ENCODE data around the gene SSBP3.
"Not testable (repeated sequence)": the region's sequence is repeated elsewhere in the genome, so short reads cannot be mapped to it uniquely, and the experiment has no call there.

SSBP3 gene

GRCh38 chr1:54391450-54392209, 14.6 kb downstream of the SSBP3 start:
- no peak for DNase-seq (ENCODE audit: low read depth)

- no peak for DNase-seq (ENCODE audit: low read depth)
Observed at GRCh38 chr1:54390655-54391054, 15.5 kb downstream of the SSBP3 start.

DNA sequence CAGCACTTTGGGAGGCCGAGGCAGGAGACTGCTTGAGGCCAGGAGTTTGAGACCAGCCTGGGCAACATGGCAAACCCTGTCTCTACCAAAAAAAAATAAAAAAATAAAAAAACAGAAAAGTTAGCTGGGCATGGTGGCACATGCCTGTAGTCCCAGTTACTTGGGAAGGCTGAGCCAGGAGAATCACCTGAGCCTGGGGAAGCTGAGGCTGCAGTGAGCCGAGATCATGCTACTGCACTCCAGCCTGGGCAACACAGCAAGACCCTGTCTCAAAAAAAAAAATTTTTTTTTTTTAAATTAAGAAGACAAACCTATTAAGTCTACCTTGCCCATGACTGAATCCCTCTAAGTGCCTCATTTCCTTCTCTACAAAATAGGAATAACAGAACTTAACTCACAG, 16.6 kb downstream of the SSBP3 start:
- not testable (repeated sequence) for DNase-seq (ENCODE audit: low read depth)

- DNase-seq (ENCODE audit: low read depth) = no peak
Observed at GRCh38 chr1:54387419-54387818, 18.8 kb downstream of the SSBP3 start.

DNA sequence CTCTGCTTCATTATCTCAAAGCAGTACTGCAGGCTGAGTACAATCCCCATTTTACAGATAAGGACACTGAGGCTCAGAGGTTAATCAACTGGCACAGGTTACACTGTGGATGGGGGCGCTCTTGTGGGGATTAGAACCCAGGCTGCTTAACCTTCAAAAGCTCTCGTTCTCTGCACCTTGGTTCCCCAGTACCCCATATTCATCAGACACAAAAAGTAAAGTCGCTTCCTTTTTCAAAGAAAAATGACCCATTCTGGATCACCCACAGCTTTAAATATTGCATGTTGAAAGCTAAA, 20.5 kb downstream of the SSBP3 start:
- no peak for DNase-seq (ENCODE audit: low read depth)

DNA sequence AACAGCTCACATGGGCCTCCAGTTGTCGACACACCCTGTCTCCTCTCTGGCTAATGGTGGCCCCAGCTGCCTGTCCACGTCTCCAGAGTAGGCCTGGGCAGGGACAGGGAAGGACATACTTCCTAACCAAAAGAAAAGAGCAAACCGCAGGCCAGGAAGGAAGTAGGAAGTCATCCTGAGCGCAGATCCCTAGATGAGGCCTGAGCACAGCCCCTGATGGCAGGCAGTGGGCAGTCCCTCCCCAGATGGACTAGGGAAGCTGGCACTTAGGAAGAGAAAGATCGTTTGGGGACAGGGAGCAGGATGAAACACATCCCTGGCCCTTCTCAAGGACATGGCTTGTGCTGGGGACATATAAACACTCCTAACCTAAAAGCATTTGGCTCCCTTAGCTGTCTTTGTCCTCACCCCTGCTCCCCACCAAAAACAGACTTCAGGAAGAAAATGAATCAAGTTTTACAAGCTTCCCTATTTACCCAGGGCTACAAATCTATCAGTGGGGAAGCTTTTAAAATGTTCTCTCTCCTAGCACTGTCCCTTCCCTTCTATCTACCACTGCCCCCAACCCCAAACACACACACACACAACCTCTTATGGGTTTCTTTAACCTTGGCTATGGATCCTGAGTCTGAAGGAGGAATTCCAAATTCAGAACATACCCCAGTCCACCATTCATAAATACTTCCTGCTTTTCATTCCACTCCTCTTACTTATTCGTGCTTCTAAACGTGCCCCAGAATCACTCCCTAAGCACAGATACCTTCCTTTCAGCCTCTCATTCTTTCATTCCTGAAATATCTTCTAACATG, 21.1 kb downstream of the SSBP3 start:
- DNase-seq (ENCODE audit: low read depth) = no peak

- no peak for DNase-seq (ENCODE audit: low read depth)
Observed at GRCh38 chr1:54384471-54384870, 21.7 kb downstream of the SSBP3 start.

- no peak for DNase-seq (ENCODE audit: low read depth)
Observed at GRCh38 chr1:54381524-54381923, 24.7 kb downstream of the SSBP3 start.

DNA sequence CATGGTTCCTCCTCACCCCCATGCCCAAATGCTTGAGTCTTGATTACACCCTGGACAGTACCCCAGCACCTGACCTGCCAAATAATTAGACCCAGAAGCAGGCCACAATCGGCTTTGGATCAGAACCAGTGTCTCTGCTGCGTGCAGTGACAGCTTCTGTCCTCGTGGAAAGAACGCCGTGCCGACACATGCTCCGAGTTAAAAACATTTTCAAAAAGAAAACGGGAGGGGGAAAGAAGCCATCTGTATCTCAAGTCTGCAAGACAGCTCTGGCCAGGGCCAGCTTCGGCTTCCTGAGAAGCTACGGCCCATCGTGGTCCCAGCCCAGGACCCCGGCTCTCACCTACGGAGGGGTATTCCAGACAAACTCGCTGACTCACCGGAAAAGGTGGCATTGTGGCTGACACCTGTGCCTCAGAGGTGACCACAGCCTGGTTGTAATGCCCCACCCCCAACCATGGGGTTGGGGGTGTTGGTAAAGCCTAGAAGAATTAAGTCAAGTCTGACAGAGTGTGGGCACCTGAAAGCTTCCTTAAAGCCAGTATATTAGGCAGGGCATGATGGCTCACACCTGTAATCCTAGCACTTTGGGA, 25.8 kb downstream of the SSBP3 start:
- no peak for DNase-seq (ENCODE audit: low read depth)

DNA sequence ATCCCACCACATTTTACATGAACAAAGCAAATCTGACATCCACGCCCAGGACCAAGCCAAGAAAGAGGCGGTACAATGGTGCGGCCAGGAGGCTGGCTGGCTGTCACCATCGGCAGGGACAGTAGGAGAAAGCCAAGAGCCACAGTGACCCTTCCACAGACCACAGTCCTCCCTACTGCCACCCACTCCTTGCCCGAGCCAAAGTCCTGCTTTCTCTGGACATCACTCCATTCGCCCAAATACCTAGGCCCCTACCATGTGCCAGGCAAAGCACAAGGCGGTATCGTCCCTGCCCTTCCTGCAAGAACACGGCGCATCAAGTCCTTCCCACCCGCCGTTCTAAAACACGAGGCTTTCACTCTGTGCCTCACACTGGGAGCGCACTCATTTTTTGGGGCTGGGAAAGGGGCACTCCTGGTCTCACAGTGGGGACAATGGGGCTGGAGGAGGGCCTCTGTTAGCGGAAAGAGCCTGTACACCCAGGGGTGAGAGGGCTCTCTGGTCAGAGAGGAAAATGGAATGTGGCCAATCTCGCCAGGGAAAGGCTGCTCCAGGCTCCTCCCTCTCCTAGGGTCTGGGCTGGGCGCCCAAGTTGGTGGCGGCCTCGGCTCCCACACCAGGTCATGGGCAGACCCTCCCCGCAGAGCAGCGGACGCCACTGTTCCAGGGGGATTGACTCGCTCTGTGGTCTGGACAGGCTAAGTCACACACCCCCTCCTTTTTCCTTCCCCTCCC, 26.5 kb downstream of the SSBP3 start:
- DNase-seq (ENCODE audit: low read depth) = no peak

DNA sequence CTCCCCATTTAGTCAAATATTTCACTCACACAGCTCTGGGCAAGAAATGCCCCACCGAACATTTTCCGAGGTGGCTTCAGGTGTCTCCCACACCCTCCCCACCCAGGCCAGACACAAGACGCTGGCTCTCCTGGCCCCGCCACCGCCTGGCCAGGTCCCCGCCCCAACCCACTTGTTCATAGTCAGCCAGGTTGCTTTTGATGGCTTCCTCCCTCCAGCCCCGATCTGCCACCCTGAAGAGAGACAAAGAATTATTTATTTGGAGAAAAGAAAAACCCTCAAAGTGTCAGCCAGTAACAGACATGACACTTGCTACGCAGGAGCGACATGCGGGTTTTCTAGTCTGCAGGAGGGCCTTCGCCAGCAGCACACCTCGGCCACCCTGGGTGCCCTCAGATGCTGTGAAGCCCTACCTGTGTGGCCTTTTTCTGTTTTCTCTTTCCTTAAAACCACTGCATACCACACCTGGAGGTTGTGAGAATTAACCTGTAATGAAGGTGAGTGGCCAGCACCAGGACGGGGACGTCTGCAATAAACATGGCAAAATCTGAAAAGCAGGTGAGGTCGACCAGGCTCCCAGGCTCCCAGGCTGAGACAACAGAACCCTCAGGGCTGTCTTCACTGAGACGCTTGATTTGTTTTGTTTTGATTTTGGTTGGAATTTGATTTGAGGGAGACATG, 27.2 kb downstream of the SSBP3 start:
- no peak for DNase-seq (ENCODE audit: low read depth)

GRCh38 chr1:54378157-54378873, 27.9 kb downstream of the SSBP3 start:
- DNase-seq (ENCODE audit: low read depth) = no peak

DNA sequence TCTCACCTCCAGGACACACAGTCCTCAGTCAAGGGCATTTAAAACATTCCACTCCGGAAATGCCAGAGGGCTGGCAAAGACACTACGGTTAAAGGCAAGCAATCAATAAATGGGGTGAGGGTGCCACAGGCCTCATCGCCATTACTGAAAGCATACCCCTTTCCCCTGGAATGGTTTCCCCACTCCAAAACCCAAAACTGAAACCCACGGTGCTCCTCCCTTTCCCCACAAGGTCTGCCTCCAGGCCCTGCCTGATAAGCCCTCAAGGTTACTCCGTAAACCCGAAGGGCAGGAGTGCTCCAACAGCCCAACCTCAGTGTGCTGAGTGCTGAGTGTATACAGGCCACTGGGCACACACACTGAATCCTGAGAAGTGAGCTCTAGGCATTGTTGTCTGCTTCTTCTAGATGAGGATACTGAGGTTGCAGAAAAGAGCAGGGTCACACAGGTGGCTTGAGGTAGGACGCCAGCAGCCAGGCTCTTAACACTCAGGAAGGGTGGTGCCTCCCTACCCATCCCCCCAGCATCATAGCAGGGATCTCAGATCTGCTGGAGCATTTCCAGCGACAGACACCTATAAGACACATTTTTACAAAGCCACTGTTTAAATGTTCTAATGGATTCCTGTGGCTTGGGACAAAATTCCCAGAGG, 29.0 kb downstream of the SSBP3 start:
- DNase-seq (ENCODE audit: low read depth) = no peak

DNA sequence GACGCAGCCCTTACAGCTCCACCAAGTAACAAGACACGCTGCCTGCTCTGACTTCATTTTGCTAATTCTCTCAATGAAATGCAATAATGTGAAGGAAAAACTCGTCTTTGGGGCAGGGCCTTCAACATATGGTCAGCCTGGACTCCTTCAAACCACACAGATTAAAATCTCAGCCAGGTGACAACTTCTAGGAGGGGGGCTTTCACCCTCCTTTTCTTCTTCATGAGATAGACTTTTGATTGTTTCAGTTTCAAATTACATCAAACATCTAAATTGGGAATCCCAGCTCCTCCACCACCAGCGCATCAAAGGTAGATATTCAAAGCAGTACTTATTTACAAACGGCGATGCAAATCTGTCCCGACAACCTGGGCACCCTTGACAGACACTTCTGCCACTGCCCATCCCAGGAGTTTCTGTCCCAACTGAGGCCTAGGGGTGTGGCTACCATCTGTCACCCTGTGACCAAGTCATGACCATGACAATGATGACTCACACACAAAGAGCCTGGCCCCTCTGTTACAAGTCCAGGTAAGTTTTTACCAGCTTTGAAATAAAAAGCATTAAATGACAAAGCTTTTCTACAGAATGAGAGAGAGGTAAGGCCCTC, 29.7 kb downstream of the SSBP3 start:
- no peak for DNase-seq (ENCODE audit: low read depth)

- DNase-seq (ENCODE audit: low read depth) = no peak
Observed at GRCh38 chr1:54375712-54376429, 30.3 kb downstream of the SSBP3 start.

GRCh38 chr1:54375298-54375697, 30.9 kb downstream of the SSBP3 start:
- DNase-seq (ENCODE audit: low read depth) = no peak

DNA sequence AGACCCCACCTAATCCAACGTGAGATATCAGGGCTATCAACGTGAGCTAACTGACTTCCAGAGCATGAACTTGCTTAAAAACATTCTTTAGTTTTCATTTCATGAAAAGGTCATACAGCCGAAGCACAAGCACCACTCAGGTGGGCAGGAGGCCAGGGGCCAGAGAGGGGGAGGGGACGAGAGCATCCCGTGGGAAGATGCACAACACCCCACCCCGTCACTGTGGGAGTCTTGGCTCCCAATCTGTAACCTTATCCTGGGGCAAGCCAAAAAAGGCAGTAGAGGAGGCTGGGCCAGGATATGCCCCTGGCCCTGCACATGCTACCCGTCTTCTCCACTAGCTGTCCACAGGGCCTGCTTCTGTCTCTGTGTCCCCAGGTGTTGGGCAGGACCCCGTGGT, 31.4 kb downstream of the SSBP3 start:
- no peak for DNase-seq (ENCODE audit: low read depth)

- no peak for DNase-seq (ENCODE audit: low read depth)
Observed at GRCh38 chr1:54372978-54373377, 33.2 kb downstream of the SSBP3 start.

DNA sequence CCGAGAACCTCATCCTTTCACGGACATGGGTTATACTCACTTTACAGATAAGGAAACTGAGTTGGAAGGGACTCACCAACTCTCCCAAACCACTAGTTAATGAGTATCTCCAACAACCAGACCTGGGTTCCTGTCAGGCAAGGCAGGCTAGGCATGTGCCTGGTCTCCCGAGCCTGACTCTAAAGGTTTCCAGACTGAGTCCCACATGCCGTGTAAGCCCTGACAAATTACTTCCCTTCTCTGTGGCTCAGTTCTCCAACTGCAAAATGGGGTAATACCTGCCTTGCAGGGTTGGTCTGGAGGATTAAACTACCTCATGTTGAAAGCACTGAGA, 34.3 kb downstream of the SSBP3 start:
- DNase-seq (ENCODE audit: low read depth) = no peak
